Lower leg skin (tissue), 4 donors: ENCODE results near the gene QPRT. TPM values are rescaled to one million over a fixed set of nuclear protein-coding genes. Genes with fewer than 3 reads are reported as not detected.
"Not testable (repeated sequence)": the region's sequence is repeated elsewhere in the genome, so short reads cannot be mapped to it uniquely, and the experiment has no call there.

Source experiments
- DNase-seq, 2 donors: peaks; one replicate each; pipeline ENCODE4 v3.0.0-alpha.2; 2019; ENCODE audit warnings: low spot score in 2 of 2
- H3K4me3 ChIP-seq: fragments of 200-600 bp; sonication (generic); 2 replicates; pipeline ENCODE4 v1.5.1; 2017; ENCODE audit warnings: mild to moderate bottlenecking, low read depth; ENCODE audit not compliant: poor library complexity, severe bottlenecking
- CTCF ChIP-seq, 3 donors: fragments of 450-650 bp; IDR thresholded peaks; one replicate each; pipeline ENCODE4 v1.5.1; 2016; ENCODE audit warnings: antibody characterized with exemption in 3 of 3, mild to moderate bottlenecking in 3 of 3, moderate library complexity in 2 of 3
- POLR2A ChIP-seq, 2 donors: fragments of 450-650 bp; IDR thresholded peaks; one replicate each; pipeline ENCODE4 v1.6.1; 2016 to 2017; ENCODE audit warnings: antibody characterized with exemption in 2 of 2, mild to moderate bottlenecking in 1 of 2, moderate library complexity in 1 of 2
- WGBS, 2 donors: methylation state at CpG; one replicate each; pipeline ENCODE4 v1.1.5; 2018; 5-methylcytosine and 5-hydroxymethylcytosine counted together
- intact Hi-C: fragments of 100-400 bp; cut with DNase I; formaldehyde crosslinking; loops from one replicate; pipeline ENCODE4 v1.15.0; 2023; ENCODE audit warnings: low total_unique reads
- total RNA-seq, 4 donors: library from RNA; depleted of rRNA; stranded (reverse); fragments of >200 nt; gene quantifications; one replicate each; pipeline ENCODE4 v1.1.0, GENCODE V29; 2016

QPRT gene
- total RNA-seq, 4 donors from 2014 or later = 1.9 to 3.6 (median 2.7) TPM

- WGBS, 2 donors = 92 to 95% methylated on average over 2 of the region's 2 CpGs
- intact Hi-C loops = no loop called here
- no peak overlapping the region for H3K4me3 ChIP-seq
- TF ChIP-seq CTCF (IDR thresholded peaks at IDR 0.05) = no peak
- no peak for TF ChIP-seq POLR2A (IDR thresholded peaks at IDR 0.05)
- no peak for DNase-seq
Measured at GRCh38 chr16:29651774-29652349, 27.1 kb upstream of the QPRT start.

DNA sequence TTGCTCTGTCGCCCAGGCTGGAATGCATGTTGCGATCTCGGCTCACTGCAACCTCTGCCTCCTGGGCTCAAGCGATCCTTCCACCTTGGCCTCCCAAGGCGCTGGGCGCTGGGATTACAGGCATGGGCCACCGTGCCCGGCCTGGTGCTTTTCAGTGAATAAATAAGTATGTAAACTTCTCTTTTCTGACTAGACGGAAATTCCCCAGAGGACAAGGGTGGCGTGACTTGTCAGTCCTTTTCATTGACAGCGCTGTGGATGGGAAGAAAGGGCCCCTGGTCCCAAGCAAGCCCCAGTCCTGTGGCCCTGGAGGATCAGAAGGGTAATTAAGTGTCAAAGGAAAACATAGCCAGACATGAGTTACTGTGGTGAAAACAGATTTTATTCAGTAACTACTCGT lies 25.5 kb upstream of the QPRT start:
- H3K4me3 ChIP-seq = no peak overlapping the region
- DNase-seq = no peak
- TF ChIP-seq CTCF (IDR thresholded peaks at IDR 0.05) = no peak
- TF ChIP-seq POLR2A (IDR thresholded peaks at IDR 0.05) = no peak
- 67 to 76% methylated on average over 12 of the region's 12 CpGs for WGBS, 2 donors
- intact Hi-C loops = no loop called here

DNA sequence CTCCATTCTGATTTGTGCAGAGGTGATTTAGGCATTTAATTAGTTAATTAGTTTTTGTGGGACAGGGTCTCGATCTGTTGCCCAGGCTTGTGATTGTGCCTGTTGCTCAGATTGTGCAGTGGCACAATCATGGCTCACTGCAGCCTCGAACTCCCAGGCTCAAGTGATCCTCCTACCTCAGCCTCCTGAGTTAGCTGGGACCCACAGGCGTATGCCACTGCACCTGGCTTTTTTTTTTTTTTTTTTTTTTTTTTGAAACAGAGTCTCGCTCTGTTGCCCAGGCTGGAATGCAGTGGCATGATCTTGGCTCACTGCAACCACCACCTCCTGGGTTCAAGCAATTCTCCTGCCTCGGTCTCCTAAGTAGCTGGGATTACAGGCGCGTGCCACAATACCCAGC lies 25.1 kb upstream of the QPRT start:
- DNase-seq, H3K4me3 ChIP-seq, intact Hi-C loops: not testable (repeated sequence)
- 90% methylated on average over 7 of the region's 7 CpGs for WGBS, 2 donors

GRCh38 chr16:29656688-29657523 lies 22.1 kb upstream of the QPRT start:
- no peak for DNase-seq
- TF ChIP-seq CTCF (IDR thresholded peaks at IDR 0.05) = no peak
- TF ChIP-seq POLR2A (IDR thresholded peaks at IDR 0.05) = no peak
- 74 to 77% methylated on average over 11 of the region's 11 CpGs for WGBS, 2 donors
- H3K4me3 ChIP-seq = no peak overlapping the region
- intact Hi-C loops = no loop called here

DNA sequence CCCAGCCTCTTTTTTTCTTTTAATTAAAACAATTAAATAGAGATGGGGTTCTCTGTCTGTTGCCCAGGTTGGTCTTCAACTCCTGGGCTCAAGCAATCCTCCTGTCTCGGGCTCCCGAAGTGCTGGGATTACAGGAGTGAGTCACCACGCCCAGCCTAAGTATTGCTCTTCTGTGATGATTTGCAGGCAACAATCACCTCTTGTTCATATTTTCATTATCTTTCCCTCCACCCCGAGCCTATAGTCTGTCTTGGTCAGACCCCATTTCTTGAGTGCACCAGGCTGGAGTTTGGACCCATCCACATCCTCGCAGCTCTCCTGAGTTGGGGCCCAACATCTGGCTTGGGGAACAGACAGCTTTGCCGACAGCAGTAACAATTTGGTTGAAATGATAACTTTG lies 20.3 kb upstream of the QPRT start:
- TF ChIP-seq POLR2A (IDR thresholded peaks at IDR 0.05) (no peak), CTCF (IDR thresholded peaks at IDR 0.05) (no peak)
- H3K4me3 ChIP-seq = no peak overlapping the region
- intact Hi-C loops = no loop called here
- WGBS, 2 donors = 72 to 77% methylated on average over 6 of the region's 6 CpGs
- DNase-seq = no peak

- 73 to 75% methylated on average over 17 of the region's 17 CpGs for WGBS, 2 donors
- TF ChIP-seq CTCF (IDR thresholded peaks at IDR 0.05) = no peak
- TF ChIP-seq POLR2A (IDR thresholded peaks at IDR 0.05) = no peak
- DNase-seq = no peak
- intact Hi-C loops = no loop called here
- H3K4me3 ChIP-seq = no peak overlapping the region
Measured at GRCh38 chr16:29662000-29662728, 16.8 kb upstream of the QPRT start.
